HL-60 (cell line): ENCODE measurements around the gene AP1B1.

Experiments used
- CTCF ChIP-seq: IDR thresholded peaks from one replicate; pipeline ENCODE4 v1.5.1; 2011; ENCODE audit warnings: low read length, control low read depth, inconsistent platforms; ENCODE audit not compliant: insufficient read depth
- GABPA ChIP-seq: IDR thresholded peaks from 2 replicates; pipeline ENCODE4 v1.6.1; 2012; ENCODE audit warnings: low read depth
- POLR2AphosphoS5 ChIP-seq: IDR thresholded peaks from 2 replicates; pipeline ENCODE4 v1.6.1; 2012; ENCODE audit warnings: low read depth

GRCh38 chr22:29326481-29326880 lies 61.9 kb downstream of the AP1B1 start:
- TF ChIP-seq CTCF, result no peak
- no peak for TF ChIP-seq GABPA
- no peak for TF ChIP-seq POLR2AphosphoS5
